GM18907 (cell line): Measurements from ENCODE around the gene CDAN1.
"Not testable (repeated sequence)": the region's sequence is repeated elsewhere in the genome, so short reads cannot be mapped to it uniquely, and the experiment has no call there.

Experiments used
- ATAC-seq: cut with Tn5 transposase; IDR thresholded peaks from one replicate; pipeline ENCODE4 v1.9.1; 2021; ENCODE audit warnings: mild to moderate bottlenecking, moderate library complexity; ENCODE audit not compliant: unreplicated experiment

Gene CDAN1, protein sequence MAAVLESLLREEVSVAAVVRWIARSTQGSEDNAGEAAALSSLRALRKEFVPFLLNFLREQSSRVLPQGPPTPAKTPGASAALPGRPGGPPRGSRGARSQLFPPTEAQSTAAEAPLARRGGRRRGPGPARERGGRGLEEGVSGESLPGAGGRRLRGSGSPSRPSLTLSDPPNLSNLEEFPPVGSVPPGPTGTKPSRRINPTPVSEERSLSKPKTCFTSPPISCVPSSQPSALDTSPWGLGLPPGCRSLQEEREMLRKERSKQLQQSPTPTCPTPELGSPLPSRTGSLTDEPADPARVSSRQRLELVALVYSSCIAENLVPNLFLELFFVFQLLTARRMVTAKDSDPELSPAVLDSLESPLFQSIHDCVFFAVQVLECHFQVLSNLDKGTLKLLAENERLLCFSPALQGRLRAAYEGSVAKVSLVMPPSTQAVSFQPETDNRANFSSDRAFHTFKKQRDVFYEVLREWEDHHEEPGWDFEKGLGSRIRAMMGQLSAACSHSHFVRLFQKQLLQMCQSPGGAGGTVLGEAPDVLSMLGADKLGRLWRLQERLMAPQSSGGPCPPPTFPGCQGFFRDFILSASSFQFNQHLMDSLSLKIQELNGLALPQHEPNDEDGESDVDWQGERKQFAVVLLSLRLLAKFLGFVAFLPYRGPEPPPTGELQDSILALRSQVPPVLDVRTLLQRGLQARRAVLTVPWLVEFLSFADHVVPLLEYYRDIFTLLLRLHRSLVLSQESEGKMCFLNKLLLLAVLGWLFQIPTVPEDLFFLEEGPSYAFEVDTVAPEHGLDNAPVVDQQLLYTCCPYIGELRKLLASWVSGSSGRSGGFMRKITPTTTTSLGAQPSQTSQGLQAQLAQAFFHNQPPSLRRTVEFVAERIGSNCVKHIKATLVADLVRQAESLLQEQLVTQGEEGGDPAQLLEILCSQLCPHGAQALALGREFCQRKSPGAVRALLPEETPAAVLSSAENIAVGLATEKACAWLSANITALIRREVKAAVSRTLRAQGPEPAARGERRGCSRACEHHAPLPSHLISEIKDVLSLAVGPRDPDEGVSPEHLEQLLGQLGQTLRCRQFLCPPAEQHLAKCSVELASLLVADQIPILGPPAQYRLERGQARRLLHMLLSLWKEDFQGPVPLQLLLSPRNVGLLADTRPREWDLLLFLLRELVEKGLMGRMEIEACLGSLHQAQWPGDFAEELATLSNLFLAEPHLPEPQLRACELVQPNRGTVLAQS

DNA sequence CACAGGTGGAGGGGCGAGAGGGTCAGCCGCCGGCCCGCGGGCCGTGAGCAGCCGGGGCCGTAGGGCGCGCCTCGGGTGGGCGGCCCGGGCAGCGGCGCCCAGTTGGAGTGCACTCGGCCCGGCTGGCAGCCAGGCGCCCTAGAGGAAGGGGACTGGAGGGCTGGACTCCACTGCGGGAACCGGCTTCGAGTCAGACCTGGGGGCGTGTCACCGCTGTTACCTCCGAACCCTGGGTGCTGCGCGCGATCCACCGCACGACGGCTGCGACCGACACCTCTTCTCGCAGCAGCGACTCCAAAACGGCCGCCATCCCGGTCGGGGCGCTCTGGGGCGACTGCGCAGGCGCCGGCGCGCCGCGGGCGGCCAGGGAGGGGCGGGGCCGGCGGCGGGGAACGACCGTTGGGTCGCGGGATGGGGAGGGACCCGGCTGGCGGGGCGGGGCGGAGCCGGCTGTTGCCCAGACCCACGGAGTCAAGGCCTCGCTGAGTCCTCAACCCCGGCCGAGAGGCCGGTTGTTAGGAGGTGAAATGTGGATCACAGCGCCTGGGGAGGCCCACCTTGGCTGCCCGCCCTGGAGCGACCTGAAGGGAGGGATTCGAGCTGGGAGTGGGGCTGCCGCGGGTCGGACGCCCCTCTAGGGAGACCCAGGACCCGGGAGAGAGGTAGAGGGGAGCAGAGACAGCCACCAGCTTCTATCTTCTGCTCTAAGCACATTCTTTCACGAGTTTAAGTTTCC lies at the start of gene CDAN1:
Gene CDAN1 (minus strand): TSS at position 336 of the 736 bp plus-strand sequence. CDS start 26 bp downstream, at position 310.
- peak; percentile 83 for ATAC-seq

- ATAC-seq = no peak
These were observed 48.6 kb upstream of the CDAN1 start for GRCh38 chr15:42785569-42785968.

GRCh38 chr15:42784705-42785104 lies 47.8 kb upstream of the CDAN1 start:
- ATAC-seq = no peak

- ATAC-seq = no peak
These were observed 45.8 kb upstream of the CDAN1 start for GRCh38 chr15:42782716-42783115.

DNA sequence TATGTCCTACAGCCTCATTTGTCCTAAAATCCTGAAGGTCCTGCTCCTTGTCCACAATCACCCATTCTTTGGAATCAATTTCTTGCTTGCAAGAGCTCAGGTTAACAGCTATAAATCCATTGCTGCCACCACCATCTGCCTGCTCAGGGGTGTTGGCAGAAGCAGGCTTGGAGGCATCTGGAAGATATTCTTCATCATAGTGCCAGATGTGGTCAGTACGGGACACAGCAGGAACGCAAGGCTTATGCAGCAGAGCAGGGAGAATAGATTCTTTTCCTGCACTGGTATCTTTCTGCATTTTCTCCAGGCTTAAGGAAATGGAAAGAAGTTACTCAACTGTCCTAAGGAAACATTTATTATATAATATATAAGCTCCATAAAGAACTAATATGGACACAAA lies 38.5 kb upstream of the CDAN1 start:
- no peak for ATAC-seq

DNA sequence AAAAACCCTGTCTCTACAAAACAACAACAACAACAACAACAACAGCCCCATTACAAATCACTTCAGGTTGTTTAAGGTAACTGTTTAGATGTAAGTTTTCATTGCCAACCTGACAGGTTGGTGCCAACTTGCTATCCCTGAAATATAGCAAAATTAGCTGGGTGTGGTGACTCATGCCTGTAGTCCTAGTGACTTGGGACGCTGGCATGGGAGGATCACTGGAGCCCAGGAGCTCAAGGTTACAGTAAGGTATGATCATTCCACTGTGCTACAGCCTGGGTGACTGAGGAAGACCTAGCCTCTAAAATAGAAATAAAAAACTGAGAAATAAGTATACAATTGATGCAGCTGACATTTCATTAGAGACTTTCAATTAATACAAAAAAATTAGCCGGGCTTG lies 36.0 kb upstream of the CDAN1 start:
- no peak for ATAC-seq

GRCh38 chr15:42772144-42772543 lies 35.2 kb upstream of the CDAN1 start:
- ATAC-seq = no peak

- not testable (repeated sequence) for ATAC-seq
These were observed 29.2 kb upstream of the CDAN1 start for GRCh38 chr15:42766109-42766508.

GRCh38 chr15:42764154-42764731 lies 27.3 kb upstream of the CDAN1 start:
- ATAC-seq = not testable (repeated sequence)

GRCh38 chr15:42761813-42762212 lies 24.9 kb upstream of the CDAN1 start:
- not testable (repeated sequence) for ATAC-seq

GRCh38 chr15:42760759-42761158 lies 23.8 kb upstream of the CDAN1 start:
- no peak for ATAC-seq

DNA sequence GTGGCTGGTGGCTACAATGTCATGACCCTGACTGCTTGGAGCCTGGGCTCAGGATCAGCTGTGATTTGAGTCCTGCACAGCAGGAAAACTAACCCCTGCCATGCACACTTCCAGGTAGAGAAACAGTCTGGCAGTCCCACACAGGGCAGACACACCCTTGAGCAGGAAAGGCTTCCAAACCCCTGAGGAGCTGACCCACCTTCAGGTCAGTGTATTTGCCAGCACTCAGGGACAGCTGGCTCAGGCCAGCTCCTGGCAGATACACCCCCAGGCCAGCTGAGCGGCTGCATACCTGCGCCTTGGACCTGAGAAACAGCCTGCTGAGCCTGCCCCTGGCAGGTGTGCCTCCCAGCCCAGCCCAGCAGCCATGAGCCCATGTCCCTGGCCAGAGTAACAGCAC lies 22.2 kb upstream of the CDAN1 start:
- no peak for ATAC-seq

DNA sequence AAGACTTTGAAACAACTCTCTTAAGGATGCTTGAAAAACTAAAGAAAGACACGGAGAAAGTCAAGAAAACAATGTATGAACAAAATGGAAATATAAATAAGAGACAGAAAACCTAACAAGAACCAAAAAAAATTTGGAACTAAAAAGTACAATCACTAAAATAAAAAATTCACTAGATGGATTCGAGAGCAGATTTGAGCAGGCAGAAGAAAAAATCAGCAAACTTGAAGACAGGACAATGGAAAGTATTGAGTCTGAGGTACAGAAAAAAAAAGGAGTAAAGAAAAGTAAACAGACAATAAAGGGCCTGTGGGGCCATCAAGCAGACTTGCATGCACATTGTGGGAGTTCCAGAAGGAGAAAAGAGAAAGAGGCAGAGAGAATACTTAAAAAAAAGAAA lies 13.4 kb upstream of the CDAN1 start:
- ATAC-seq = no peak

DNA sequence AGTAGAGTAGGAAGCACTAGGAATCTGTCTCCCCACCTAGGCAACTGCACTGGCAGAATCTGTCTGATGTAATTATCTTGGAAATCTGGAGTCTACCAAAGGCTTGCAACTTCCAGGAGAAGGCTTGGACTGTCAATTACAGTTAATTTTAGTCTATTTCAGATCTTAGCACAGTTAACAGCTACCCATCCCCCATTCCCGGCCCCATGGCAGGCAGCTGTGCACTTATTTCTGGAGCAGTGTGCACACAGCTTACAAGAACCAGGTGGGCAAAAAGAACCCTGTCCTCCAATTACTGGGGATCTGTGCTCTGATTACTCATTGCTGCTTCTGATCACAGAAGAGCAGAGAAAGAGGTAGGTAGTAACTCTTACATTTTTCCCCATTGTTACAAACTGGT lies 12.3 kb upstream of the CDAN1 start:
- no peak for ATAC-seq

GRCh38 chr15:42744195-42744594 lies 7.3 kb upstream of the CDAN1 start:
- ATAC-seq = no peak

GRCh38 chr15:42742149-42742548 lies 5.2 kb upstream of the CDAN1 start:
- ATAC-seq = no peak

DNA sequence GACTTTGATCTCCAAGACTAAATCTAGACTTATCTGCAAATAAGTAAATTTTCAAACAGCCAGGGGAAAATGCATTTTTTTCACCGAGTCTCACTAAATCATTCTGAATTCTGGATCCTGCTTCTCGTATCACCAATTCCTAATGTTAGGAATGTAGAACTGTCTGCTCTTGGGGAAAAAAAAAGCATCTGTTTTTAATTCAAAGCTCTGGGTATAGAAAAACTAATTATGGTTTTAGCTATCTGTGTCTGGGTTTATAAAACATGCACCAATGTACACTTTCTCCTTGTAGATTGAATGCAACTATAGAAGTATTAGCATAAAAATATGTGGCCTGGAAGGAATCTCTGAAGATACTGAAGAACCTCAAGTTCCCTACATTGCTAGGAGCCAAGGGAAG lies 4.8 kb upstream of the CDAN1 start:
- no peak for ATAC-seq

- ATAC-seq = no peak
These were observed 801 bp upstream of the CDAN1 start for GRCh38 chr15:42737529-42738328.

DNA sequence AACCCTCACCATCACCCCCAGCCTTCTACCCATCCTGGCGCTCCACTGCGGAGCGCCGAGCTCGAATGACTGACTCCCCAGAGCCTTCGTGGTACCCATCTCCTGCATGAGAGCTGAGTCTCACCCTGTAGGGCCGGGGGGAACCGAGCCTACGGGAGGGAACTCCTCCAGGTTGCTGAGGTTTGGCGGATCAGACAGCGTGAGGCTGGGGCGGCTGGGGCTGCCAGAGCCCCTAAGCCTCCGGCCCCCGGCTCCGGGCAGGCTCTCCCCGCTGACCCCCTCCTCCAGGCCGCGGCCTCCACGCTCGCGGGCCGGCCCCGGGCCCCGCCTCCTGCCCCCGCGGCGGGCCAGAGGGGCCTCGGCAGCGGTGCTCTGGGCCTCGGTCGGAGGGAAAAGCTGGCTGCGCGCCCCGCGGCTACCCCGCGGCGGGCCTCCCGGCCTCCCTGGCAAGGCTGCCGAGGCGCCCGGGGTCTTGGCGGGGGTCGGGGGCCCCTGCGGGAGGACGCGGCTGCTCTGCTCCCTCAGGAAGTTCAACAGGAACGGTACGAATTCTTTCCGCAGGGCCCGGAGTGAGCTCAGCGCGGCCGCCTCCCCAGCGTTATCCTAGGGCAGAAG lies 643 bp downstream of the CDAN1 start:
- peak; percentile 42 for ATAC-seq
